Measurements from ENCODE around the gene UBP1. TPM values are rescaled to one million over a fixed set of nuclear protein-coding genes. Genes with fewer than 3 reads are reported as not detected.
"Not testable (repeated sequence)": the region's sequence is repeated elsewhere in the genome, so short reads cannot be mapped to it uniquely, and the experiment has no call there.

Gene UBP1
- total and polyA plus RNA-seq, 4 donors, result 23.1 to 95.2 (median 45.9) TPM

DNA sequence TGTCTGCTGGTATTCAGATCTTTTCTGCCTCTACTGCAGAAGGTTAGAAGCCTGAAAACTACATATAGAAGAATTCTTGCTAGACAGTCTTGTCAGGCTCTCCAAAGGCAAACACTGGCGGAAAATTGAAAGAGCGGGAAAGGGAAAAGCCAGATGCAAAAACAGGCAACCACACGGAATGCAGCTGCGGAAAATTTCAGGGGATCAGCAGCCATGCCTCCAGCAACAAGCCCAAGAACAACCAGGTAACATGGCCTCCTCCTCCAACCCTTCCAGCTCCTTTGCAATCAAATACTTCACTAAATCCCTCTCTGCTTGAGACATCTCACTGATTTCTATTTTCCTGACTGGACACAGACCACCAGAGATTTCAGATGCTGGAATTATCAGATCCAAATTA, 9.6 kb downstream of the UBP1 start:
- Histone ChIP-seq H3K9ac (ENCODE audit: insufficient read depth in 1 of 2, low read length in 2 of 2) (no peak overlapping the region), H3K36me3 (ENCODE audit: control insufficient read depth in 4 of 4, insufficient read depth in 4 of 4, low read length in 4 of 4) (peaks cover 0 to 4% (median 0%) of the 10 kb centered on the region in 4 donors), H3K4me3 (no peak overlapping the region), H3K27me3 (ENCODE audit: control insufficient read depth in 3 of 3, insufficient read depth in 3 of 3, low read length in 2 of 3) (no peaks in the 10 kb centered on the region), H3K27ac (ENCODE audit: low read depth in 1 of 2, low read length in 1 of 2) (no peak overlapping the region), H3K4me1 (ENCODE audit: control insufficient read depth in 5 of 5, insufficient read depth in 5 of 5, low read length in 5 of 5) (peaks cover 0 to 23% (median 11%) of the 10 kb centered on the region in 5 donors), H3K9me3 (ENCODE audit: control insufficient read depth in 4 of 4, insufficient read depth in 3 of 4, low read length in 3 of 4) (no peaks in the 10 kb centered on the region)
- DNase-seq (no peak), ATAC-seq (ENCODE audit: insufficient read depth, low FRiP score) (no peak)
- 94 to 95% methylated on average over 4 of the region's 4 CpGs for WGBS, 2 donors
- TF ChIP-seq, protein P1, sequence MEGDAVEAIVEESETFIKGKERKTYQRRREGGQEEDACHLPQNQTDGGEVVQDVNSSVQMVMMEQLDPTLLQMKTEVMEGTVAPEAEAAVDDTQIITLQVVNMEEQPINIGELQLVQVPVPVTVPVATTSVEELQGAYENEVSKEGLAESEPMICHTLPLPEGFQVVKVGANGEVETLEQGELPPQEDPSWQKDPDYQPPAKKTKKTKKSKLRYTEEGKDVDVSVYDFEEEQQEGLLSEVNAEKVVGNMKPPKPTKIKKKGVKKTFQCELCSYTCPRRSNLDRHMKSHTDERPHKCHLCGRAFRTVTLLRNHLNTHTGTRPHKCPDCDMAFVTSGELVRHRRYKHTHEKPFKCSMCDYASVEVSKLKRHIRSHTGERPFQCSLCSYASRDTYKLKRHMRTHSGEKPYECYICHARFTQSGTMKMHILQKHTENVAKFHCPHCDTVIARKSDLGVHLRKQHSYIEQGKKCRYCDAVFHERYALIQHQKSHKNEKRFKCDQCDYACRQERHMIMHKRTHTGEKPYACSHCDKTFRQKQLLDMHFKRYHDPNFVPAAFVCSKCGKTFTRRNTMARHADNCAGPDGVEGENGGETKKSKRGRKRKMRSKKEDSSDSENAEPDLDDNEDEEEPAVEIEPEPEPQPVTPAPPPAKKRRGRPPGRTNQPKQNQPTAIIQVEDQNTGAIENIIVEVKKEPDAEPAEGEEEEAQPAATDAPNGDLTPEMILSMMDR (IDR thresholded peaks at IDR 0.05; ENCODE audit: control extremely low read depth, extremely low read depth), result no peak

DNA sequence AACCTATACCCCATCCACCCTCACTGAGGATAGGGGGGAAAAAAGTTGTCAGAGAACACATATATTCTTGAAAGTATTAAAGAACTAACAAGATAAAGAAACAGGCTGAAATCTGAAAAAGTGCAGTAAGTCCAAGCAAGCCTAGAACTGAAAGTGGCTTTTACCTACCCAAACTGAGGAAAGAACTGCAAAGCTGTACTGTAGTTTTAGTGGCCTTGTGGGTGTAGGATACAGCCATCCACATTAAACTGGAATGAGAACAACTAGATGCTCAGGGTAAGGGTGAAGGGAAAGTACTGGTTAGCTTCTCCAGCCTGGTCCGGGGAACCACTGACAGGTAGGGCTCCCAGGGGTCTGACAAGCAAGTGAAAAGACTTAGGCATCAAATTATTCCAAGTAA, 10.1 kb downstream of the UBP1 start:
- 83 to 95% methylated on average over 1 of the region's 1 CpG for WGBS, 2 donors
- H3K4me1 ChIP-seq (ENCODE audit: control insufficient read depth in 5 of 5, insufficient read depth in 5 of 5, low read length in 5 of 5), result peaks cover 0 to 26% (median 11%) of the 10 kb centered on the region in 5 donors

DNA sequence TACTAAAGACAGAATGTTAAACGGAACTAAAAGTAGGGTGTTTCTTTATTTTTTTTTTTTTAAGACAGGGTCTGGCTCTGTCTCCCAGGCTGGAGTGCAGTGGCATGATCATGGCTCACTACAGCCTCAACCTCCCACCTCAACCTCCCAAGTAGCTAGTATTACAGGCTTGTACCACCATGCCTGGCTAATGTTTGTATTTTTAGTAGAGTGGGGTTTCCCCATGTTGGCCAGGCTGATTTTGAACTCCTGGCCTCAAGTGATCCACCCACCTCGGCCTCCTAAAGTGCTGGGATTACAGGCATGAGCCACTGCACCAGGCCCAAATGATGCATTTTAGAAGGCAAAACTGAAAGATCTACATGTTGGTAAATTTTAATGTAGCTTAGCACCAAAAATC, 10.9 kb downstream of the UBP1 start:
- H3K27ac ChIP-seq (ENCODE audit: low read depth in 1 of 2, low read length in 1 of 2); H3K36me3 ChIP-seq (ENCODE audit: control insufficient read depth in 4 of 4, insufficient read depth in 4 of 4, low read length in 4 of 4); H3K9ac ChIP-seq (ENCODE audit: insufficient read depth in 1 of 2, low read length in 2 of 2); ATAC-seq (ENCODE audit: insufficient read depth, low FRiP score); DNase-seq; H3K27me3 ChIP-seq (ENCODE audit: control insufficient read depth in 3 of 3, insufficient read depth in 3 of 3, low read length in 2 of 3); H3K4me3 ChIP-seq; H3K9me3 ChIP-seq (ENCODE audit: control insufficient read depth in 4 of 4, insufficient read depth in 3 of 4, low read length in 3 of 4): not testable (repeated sequence)
- H3K4me1 ChIP-seq (ENCODE audit: control insufficient read depth in 5 of 5, insufficient read depth in 5 of 5, low read length in 5 of 5), result peaks cover 0 to 31% (median 11%) of the 10 kb centered on the region in 5 donors
- 74 to 81% methylated on average over 2 of the region's 2 CpGs for WGBS, 2 donors

More for the DNA sequence above, 10.1 kb downstream of the UBP1 start:
- Histone ChIP-seq H3K36me3 (ENCODE audit: control insufficient read depth in 4 of 4, insufficient read depth in 4 of 4, low read length in 4 of 4) (peaks cover 0 to 7% (median 0%) of the 10 kb centered on the region in 4 donors), H3K9me3 (ENCODE audit: control insufficient read depth in 4 of 4, insufficient read depth in 3 of 4, low read length in 3 of 4) (no peaks in the 10 kb centered on the region), H3K9ac (ENCODE audit: insufficient read depth in 1 of 2, low read length in 2 of 2) (no peak overlapping the region), H3K27me3 (ENCODE audit: control insufficient read depth in 3 of 3, insufficient read depth in 3 of 3, low read length in 2 of 3) (no peaks in the 10 kb centered on the region), H3K4me3 (no peak overlapping the region), H3K27ac (ENCODE audit: low read depth in 1 of 2, low read length in 1 of 2) (no peak overlapping the region)
- TF ChIP-seq, protein P1 (IDR thresholded peaks at IDR 0.05; ENCODE audit: control extremely low read depth, extremely low read depth), result no peak
- ATAC-seq (ENCODE audit: insufficient read depth, low FRiP score) (no peak), DNase-seq (no peak)

DNA sequence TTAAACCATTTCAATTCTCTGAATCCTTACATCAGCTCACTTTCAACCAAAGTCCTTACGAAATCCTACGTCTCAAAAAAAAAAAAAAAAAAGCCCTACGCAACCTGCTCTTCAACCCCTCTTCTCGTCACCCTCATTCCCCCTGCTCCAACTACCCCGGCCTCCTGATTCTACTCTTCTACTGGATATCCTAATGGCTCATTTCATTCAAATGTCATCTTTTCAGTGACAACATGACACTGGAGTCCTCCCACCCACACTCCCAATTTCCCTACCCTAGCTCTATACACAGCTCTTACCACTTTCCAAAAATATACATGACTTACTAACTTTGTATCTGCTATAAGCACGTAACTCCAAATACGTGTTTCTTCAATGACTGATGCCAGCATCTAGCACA, 11.5 kb downstream of the UBP1 start:
- DNase-seq (no peak), ATAC-seq (ENCODE audit: insufficient read depth, low FRiP score) (no peak)
- peak overlapping the region in 1 of 2 donors; percentile 21 for H3K27ac ChIP-seq (ENCODE audit: low read depth in 1 of 2, low read length in 1 of 2)
- WGBS, 2 donors, result 48 to 55% methylated on average over 7 of the region's 7 CpGs
- H3K4me1 ChIP-seq (ENCODE audit: control insufficient read depth in 5 of 5, insufficient read depth in 5 of 5, low read length in 5 of 5), result peaks cover 0 to 30% (median 11%) of the 10 kb centered on the region in 5 donors
- no peaks in the 10 kb centered on the region for H3K9me3 ChIP-seq (ENCODE audit: control insufficient read depth in 4 of 4, insufficient read depth in 3 of 4, low read length in 3 of 4)
- H3K9ac ChIP-seq (ENCODE audit: insufficient read depth in 1 of 2, low read length in 2 of 2), result no peak overlapping the region
- H3K36me3 ChIP-seq (ENCODE audit: control insufficient read depth in 4 of 4, insufficient read depth in 4 of 4, low read length in 4 of 4), result peaks cover 0 to 11% (median 0%) of the 10 kb centered on the region in 4 donors
- H3K4me3 ChIP-seq, result no peak overlapping the region
- H3K27me3 ChIP-seq (ENCODE audit: control insufficient read depth in 3 of 3, insufficient read depth in 3 of 3, low read length in 2 of 3), result no peaks in the 10 kb centered on the region
- TF ChIP-seq, protein P1 (IDR thresholded peaks at IDR 0.05; ENCODE audit: control extremely low read depth, extremely low read depth), result no peak

Data from lung (tissue), 12 donors.